ENCODE measurements around the gene DDX49. TPM values are rescaled to one million over a fixed set of nuclear protein-coding genes. Genes with fewer than 3 reads are reported as not detected.

DDX49 gene
- total RNA-seq, 1 experiment from 2014 or later: 47.9 TPM

DNA sequence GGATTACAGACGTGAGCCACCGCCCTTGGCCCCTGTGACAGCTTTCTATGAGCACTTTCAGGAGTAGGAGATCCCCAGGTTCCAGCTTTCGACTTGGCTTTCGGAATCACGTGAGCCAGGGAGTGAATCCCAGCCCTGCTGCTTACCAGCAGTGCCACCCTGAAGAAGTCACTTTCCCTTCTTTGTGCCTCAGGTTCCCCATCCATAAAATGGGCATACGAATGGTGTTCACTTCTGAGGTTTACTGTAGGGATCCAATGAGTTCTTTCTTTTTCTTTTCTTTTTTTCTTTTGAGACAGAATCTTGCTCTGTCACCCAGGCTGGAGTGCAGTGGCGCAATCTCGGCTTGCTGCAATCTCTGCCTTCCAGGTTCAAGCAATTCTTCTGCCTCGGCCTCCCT is 25.8 kb downstream of the DDX49 start:
- Mint-ChIP-seq H3K36me3 (no peaks in the 10 kb centered on the region), H3K27ac (no peak overlapping the region), H3K4me1 (peaks cover 11% of the 10 kb centered on the region), H3K27me3 (ENCODE audit: low read depth) (peaks cover 28% of the 10 kb centered on the region), H3K9me3 (no peaks in the 10 kb centered on the region), H3K4me3 (no peak overlapping the region)
- POLR2A ChIA-PET: no interaction called here
- DNase-seq (ENCODE audit: low spot score) (no peak), ATAC-seq (no peak)
- no peak for TF ChIP-seq SMAD3 (CRISPR knock-in tag; IDR thresholded peaks at IDR 0.05; ENCODE audit: borderline replicate concordance)
- no peak for TF ChIP-seq CREM (CRISPR knock-in tag; IDR thresholded peaks at IDR 0.05)
- no peak for TF ChIP-seq ETV6 (CRISPR knock-in tag; IDR thresholded peaks at IDR 0.05)
- TF ChIP-seq ZNF423 (CRISPR knock-in tag; IDR thresholded peaks at IDR 0.05): no peak
- TF ChIP-seq, protein P1, sequence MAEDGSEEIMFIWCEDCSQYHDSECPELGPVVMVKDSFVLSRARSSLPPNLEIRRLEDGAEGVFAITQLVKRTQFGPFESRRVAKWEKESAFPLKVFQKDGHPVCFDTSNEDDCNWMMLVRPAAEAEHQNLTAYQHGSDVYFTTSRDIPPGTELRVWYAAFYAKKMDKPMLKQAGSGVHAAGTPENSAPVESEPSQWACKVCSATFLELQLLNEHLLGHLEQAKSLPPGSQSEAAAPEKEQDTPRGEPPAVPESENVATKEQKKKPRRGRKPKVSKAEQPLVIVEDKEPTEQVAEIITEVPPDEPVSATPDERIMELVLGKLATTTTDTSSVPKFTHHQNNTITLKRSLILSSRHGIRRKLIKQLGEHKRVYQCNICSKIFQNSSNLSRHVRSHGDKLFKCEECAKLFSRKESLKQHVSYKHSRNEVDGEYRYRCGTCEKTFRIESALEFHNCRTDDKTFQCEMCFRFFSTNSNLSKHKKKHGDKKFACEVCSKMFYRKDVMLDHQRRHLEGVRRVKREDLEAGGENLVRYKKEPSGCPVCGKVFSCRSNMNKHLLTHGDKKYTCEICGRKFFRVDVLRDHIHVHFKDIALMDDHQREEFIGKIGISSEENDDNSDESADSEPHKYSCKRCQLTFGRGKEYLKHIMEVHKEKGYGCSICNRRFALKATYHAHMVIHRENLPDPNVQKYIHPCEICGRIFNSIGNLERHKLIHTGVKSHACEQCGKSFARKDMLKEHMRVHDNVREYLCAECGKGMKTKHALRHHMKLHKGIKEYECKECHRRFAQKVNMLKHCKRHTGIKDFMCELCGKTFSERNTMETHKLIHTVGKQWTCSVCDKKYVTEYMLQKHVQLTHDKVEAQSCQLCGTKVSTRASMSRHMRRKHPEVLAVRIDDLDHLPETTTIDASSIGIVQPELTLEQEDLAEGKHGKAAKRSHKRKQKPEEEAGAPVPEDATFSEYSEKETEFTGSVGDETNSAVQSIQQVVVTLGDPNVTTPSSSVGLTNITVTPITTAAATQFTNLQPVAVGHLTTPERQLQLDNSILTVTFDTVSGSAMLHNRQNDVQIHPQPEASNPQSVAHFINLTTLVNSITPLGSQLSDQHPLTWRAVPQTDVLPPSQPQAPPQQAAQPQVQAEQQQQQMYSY (CRISPR knock-in tag; IDR thresholded peaks at IDR 0.05): no peak
- TF ChIP-seq, protein P2, sequence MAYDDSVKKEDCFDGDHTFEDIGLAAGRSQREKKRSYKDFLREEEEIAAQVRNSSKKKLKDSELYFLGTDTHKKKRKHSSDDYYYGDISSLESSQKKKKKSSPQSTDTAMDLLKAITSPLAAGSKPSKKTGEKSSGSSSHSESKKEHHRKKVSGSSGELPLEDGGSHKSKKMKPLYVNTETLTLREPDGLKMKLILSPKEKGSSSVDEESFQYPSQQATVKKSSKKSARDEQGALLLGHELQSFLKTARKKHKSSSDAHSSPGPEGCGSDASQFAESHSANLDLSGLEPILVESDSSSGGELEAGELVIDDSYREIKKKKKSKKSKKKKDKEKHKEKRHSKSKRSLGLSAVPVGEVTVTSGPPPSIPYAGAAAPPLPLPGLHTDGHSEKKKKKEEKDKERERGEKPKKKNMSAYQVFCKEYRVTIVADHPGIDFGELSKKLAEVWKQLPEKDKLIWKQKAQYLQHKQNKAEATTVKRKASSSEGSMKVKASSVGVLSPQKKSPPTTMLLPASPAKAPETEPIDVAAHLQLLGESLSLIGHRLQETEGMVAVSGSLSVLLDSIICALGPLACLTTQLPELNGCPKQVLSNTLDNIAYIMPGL (CRISPR knock-in tag; IDR thresholded peaks at IDR 0.05): no peak
- TF ChIP-seq RORB (CRISPR knock-in tag; IDR thresholded peaks at IDR 0.05): no peak
- no peak for TF ChIP-seq ZNF416 (CRISPR knock-in tag; IDR thresholded peaks at IDR 0.05)
- no peak for TF ChIP-seq MYBL2 (CRISPR knock-in tag; IDR thresholded peaks at IDR 0.05)
- TF ChIP-seq TCF7 (CRISPR knock-in tag; IDR thresholded peaks at IDR 0.05; ENCODE audit: low read depth): no peak
- TF ChIP-seq GTF2I (CRISPR knock-in tag; conservative IDR thresholded peaks at IDR 0.05): no peak
- TF ChIP-seq JUN (CRISPR knock-in tag; IDR thresholded peaks at IDR 0.05): no peak
- TF ChIP-seq TP53 (CRISPR knock-in tag; IDR thresholded peaks at IDR 0.05): no peak
- no peak for TF ChIP-seq ZNF121 (CRISPR knock-in tag; IDR thresholded peaks at IDR 0.05)
- no peak for TF ChIP-seq NR1H2 (CRISPR knock-in tag; IDR thresholded peaks at IDR 0.05)
- TF ChIP-seq, protein P3, sequence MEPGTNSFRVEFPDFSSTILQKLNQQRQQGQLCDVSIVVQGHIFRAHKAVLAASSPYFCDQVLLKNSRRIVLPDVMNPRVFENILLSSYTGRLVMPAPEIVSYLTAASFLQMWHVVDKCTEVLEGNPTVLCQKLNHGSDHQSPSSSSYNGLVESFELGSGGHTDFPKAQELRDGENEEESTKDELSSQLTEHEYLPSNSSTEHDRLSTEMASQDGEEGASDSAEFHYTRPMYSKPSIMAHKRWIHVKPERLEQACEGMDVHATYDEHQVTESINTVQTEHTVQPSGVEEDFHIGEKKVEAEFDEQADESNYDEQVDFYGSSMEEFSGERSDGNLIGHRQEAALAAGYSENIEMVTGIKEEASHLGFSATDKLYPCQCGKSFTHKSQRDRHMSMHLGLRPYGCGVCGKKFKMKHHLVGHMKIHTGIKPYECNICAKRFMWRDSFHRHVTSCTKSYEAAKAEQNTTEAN (CRISPR knock-in tag; IDR thresholded peaks at IDR 0.05): no peak
- CTCF ChIA-PET: no interaction called here

DNA sequence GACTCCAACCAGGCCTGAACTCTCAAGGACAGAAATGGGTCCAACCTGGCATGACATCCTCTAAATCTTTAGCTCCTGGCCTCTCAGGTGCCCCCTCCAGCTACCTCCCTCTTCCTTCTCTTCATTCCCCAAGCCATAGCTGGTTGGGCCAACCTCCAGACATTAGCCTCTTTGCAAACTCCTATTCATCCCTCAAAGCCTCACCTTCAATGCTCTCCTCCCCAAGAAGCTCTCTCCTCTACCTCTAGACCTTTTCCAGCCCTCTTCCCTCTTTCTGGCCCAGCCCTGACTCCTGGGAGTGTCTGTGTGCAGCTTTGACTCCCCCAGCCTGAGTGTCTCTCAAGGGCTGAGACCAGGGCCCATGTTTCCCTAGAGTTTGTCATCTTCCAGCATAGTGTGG is 26.8 kb downstream of the DDX49 start:
- POLR2A ChIA-PET: no interaction called here
- no peak overlapping the region for H3K27ac Mint-ChIP-seq
- CTCF ChIA-PET: no interaction called here
- H3K4me1 Mint-ChIP-seq: peaks cover 10% of the 10 kb centered on the region
- TF ChIP-seq TP53 (CRISPR knock-in tag; IDR thresholded peaks at IDR 0.05) (no peak), ETV6 (CRISPR knock-in tag; IDR thresholded peaks at IDR 0.05) (no peak), ZNF317 (CRISPR knock-in tag; IDR thresholded peaks at IDR 0.05; ENCODE audit: borderline replicate concordance, low read depth) (no peak), ZNF671 (CRISPR knock-in tag; IDR thresholded peaks at IDR 0.05) (no peak)
- TF ChIP-seq, protein P4, sequence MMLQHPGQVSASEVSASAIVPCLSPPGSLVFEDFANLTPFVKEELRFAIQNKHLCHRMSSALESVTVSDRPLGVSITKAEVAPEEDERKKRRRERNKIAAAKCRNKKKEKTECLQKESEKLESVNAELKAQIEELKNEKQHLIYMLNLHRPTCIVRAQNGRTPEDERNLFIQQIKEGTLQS (CRISPR knock-in tag; conservative IDR thresholded peaks at IDR 0.05): no peak
- TF ChIP-seq, protein P5, sequence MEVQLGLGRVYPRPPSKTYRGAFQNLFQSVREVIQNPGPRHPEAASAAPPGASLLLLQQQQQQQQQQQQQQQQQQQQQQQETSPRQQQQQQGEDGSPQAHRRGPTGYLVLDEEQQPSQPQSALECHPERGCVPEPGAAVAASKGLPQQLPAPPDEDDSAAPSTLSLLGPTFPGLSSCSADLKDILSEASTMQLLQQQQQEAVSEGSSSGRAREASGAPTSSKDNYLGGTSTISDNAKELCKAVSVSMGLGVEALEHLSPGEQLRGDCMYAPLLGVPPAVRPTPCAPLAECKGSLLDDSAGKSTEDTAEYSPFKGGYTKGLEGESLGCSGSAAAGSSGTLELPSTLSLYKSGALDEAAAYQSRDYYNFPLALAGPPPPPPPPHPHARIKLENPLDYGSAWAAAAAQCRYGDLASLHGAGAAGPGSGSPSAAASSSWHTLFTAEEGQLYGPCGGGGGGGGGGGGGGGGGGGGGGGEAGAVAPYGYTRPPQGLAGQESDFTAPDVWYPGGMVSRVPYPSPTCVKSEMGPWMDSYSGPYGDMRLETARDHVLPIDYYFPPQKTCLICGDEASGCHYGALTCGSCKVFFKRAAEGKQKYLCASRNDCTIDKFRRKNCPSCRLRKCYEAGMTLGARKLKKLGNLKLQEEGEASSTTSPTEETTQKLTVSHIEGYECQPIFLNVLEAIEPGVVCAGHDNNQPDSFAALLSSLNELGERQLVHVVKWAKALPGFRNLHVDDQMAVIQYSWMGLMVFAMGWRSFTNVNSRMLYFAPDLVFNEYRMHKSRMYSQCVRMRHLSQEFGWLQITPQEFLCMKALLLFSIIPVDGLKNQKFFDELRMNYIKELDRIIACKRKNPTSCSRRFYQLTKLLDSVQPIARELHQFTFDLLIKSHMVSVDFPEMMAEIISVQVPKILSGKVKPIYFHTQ (CRISPR knock-in tag; IDR thresholded peaks at IDR 0.05): no peak
- ATAC-seq: no peak
- H3K27me3 Mint-ChIP-seq (ENCODE audit: low read depth): peaks cover 26% of the 10 kb centered on the region
- H3K36me3 Mint-ChIP-seq: no peaks in the 10 kb centered on the region
- no peak overlapping the region for H3K4me3 Mint-ChIP-seq
- no peak for DNase-seq (ENCODE audit: low spot score)
- no peaks in the 10 kb centered on the region for H3K9me3 Mint-ChIP-seq

Measured in WTC11 (cell line).